ENCODE measurements around the gene TEDDM1. TPM values are rescaled to one million over a fixed set of nuclear protein-coding genes. Genes with fewer than 3 reads are reported as not detected.
"Not testable (repeated sequence)": the region's sequence is repeated elsewhere in the genome, so short reads cannot be mapped to it uniquely, and the experiment has no call there.

Gene TEDDM1
- total and polyA plus RNA-seq, 2 of the 13 experiments (the other 11 are each of a cell fraction or from before 2014, with no cell fraction given), result not detected

DNA sequence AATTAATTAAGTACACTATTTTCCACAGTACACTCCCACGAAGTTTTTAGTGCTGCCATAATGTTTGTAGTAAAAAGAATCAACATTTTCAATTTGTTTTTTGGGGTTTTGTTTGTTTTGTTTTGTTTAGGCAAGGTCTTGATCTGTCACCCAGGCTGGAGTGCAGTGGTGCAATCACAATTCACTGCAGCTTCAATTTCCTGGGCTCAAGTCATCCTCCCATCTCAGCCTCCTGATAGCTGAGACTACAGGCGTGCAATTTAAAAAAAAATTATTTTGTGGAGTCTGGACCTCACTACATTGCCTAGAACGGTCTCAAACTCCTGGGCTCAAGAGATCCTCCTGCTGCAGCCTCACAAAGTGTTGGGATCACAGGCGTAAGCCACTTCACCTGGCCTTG is 20.3 kb downstream of the TEDDM1 start:
- TF ChIP-seq, protein P1, sequence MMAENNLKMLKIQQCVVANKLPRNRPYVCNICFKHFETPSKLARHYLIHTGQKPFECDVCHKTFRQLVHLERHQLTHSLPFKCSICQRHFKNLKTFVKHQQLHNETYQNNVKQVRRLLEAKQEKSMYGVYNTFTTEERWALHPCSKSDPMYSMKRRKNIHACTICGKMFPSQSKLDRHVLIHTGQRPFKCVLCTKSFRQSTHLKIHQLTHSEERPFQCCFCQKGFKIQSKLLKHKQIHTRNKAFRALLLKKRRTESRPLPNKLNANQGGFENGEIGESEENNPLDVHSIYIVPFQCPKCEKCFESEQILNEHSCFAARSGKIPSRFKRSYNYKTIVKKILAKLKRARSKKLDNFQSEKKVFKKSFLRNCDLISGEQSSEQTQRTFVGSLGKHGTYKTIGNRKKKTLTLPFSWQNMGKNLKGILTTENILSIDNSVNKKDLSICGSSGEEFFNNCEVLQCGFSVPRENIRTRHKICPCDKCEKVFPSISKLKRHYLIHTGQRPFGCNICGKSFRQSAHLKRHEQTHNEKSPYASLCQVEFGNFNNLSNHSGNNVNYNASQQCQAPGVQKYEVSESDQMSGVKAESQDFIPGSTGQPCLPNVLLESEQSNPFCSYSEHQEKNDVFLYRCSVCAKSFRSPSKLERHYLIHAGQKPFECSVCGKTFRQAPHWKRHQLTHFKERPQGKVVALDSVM (CRISPR knock-in tag; IDR thresholded peaks at IDR 0.05), result peak; percentile 41; the same call in 1 of the 2 replicates
- no peak for TF ChIP-seq ZNF362 (CRISPR knock-in tag; IDR thresholded peaks at IDR 0.05; ENCODE audit: borderline replicate concordance)
- DNase-seq (ENCODE audit: low spot score) (no peak), FAIRE-seq (no peak), ATAC-seq (peak; percentile 38)
- Histone ChIP-seq H3K4me1 (ENCODE audit: insufficient read depth, low read length) (peaks cover 31% of the 10 kb centered on the region), H3K79me2 (ENCODE audit: insufficient read depth, low read length) (no peaks in the 10 kb centered on the region), H3K9ac (ENCODE audit: insufficient read depth, low read depth, low read length) (no peak overlapping the region), H3K27me3 (ENCODE audit: control insufficient read depth in 1 of 2, insufficient read depth in 2 of 2, low read length in 2 of 2) (no peaks in the 10 kb centered on the region), H3K4me3 (replicated peaks in 1 of 3; ENCODE audit: insufficient read depth in 1 of 3, low read depth in 2 of 3, low read length in 3 of 3) (no peak overlapping the region), H3K9me3 (ENCODE audit: low read length) (no peaks in the 10 kb centered on the region), H3K27ac (ENCODE audit: extremely low read length, insufficient read depth, low read length) (no peak overlapping the region), H3K4me2 (ENCODE audit: low read depth, low read length) (no peak overlapping the region), H2AFZ (ENCODE audit: low read length) (no peak overlapping the region), H4K20me1 (ENCODE audit: insufficient read depth, low read length) (peaks cover 29% of the 10 kb centered on the region), H3K36me3 (replicated peaks in 1 of 2; ENCODE audit: control insufficient read depth in 1 of 2, insufficient read depth in 2 of 2, low read length in 2 of 2) (peaks cover 8 to 26% of the 10 kb centered on the region in 2 experiments)
- ChIA-PET CTCF (ENCODE audit: low intra/inter-chr PET ratio, low total read pairs) (no interaction called here), POLR2A (interaction anchor here (0.6 to 5.2 kb wide), 3 partner anchors 10 to 79 kb away, joined by 3 to 45 read pairs (median 10); partner anchors contain the start of gene GLUL)
- in situ Hi-C loops (cut with HindIII; ENCODE audit: extremely low pct_ligation_motif_present, low pct_unique_long_range_greater_than_20kb), result no loop called here
- no TSS peak for BruUV-seq (replicated peaks)
- 24% methylated on average over 4 of the region's 4 CpGs for WGBS (ENCODE audit: low lambda C conversion rate)
- intact Hi-C loops (cut with micrococcal nuclease; ENCODE audit: unreplicated experiment), result no loop called here

DNA sequence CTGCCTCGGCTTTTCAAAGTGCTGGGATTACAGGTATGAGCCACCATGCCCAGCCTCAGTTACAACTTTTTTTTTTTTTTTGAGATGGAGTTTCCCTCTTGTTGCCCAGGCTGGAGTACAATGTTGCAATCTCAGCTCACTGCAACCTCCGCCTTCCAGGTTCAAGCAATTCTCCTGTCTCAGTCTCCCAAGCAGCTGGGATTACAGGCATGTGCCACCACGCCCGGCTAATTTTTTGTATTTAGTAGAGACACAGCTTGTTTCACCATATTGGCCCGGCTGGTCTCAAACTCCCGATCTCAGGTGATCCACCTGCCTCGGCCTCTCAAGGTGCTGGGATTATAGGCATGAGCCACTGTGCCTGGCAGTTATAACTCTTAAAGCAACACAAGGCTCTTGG is 20.7 kb downstream of the TEDDM1 start:
- not testable (repeated sequence) for FAIRE-seq; BruUV-seq (replicated peaks)

More for the DNA sequence above, 20.7 kb downstream of the TEDDM1 start:
- H4K20me1 ChIP-seq (ENCODE audit: insufficient read depth, low read length), result peaks cover 26% of the 10 kb centered on the region
- H3K9me3 ChIP-seq (ENCODE audit: low read length); intact Hi-C loops (cut with micrococcal nuclease; ENCODE audit: unreplicated experiment); H3K4me2 ChIP-seq (ENCODE audit: low read depth, low read length); H3K9ac ChIP-seq (ENCODE audit: insufficient read depth, low read depth, low read length); H3K27me3 ChIP-seq (ENCODE audit: control insufficient read depth in 1 of 2, insufficient read depth in 2 of 2, low read length in 2 of 2); H2AFZ ChIP-seq (ENCODE audit: low read length); DNase-seq (ENCODE audit: low spot score); in situ Hi-C loops (cut with HindIII; ENCODE audit: extremely low pct_ligation_motif_present, low pct_unique_long_range_greater_than_20kb); H3K4me3 ChIP-seq (replicated peaks in 1 of 3; ENCODE audit: insufficient read depth in 1 of 3, low read depth in 2 of 3, low read length in 3 of 3); H3K27ac ChIP-seq (ENCODE audit: extremely low read length, insufficient read depth, low read length); H3K79me2 ChIP-seq (ENCODE audit: insufficient read depth, low read length); CTCF ChIA-PET (ENCODE audit: low intra/inter-chr PET ratio, low total read pairs): not testable (repeated sequence)
- 44% methylated on average over 7 of the region's 7 CpGs for WGBS (ENCODE audit: low lambda C conversion rate)
- POLR2A ChIA-PET, result interaction anchor here (0.6 to 5.2 kb wide), 2 partner anchors 10 to 38 kb away, joined by 3 to 45 read pairs; partner anchors contain the start of gene GLUL
- H3K36me3 ChIP-seq (replicated peaks in 1 of 2; ENCODE audit: control insufficient read depth in 1 of 2, insufficient read depth in 2 of 2, low read length in 2 of 2), result peaks cover 6 to 24% of the 10 kb centered on the region in 2 experiments
- peaks cover 30% of the 10 kb centered on the region for H3K4me1 ChIP-seq (ENCODE audit: insufficient read depth, low read length)
- peak; percentile 13 for ATAC-seq
